GM12878 (cell line): Measurements from ENCODE around the gene GMDS. TPM values are rescaled to one million over a fixed set of nuclear protein-coding genes. Genes with fewer than 3 reads are reported as not detected.

Source experiments
- ATAC-seq: fragments of 200-7000 bp; cut with Tn5 transposase; 3 replicates; pipeline ENCODE4 v1.9.1; 2020; ENCODE audit warnings: mild to moderate bottlenecking, moderate library complexity
- BruUV-seq: library from RNA; stranded (reverse); fragments of 400-500 nt; replicated peaks from 2 replicates; lab custom pipeline; 2021; lab: Mats Ljungman, UMichigan
- CTCF ChIA-PET: fragments of 300-600 bp; sonication (Branson Sonifier 250); formaldehyde crosslinking; extraction: SDS; loops from one replicate; lab custom pipeline; 2021; ENCODE audit warnings: inconsistent platforms; lab: Yijun Ruan, JAX
- POLR2A ChIA-PET: fragments of 350-600 bp; formaldehyde crosslinking; extraction: SDS; loops from one replicate; lab custom pipeline; 2021; ENCODE audit warnings: inconsistent platforms; lab: Charles Lee
- RAD21 ChIA-PET: fragments of 300-600 bp; sonication (Branson Sonifier 250); formaldehyde crosslinking; loops from one replicate; lab custom pipeline; 2023; ENCODE audit warnings: antibody characterized with exemption; ENCODE audit not compliant: unreplicated experiment; lab: Charles Lee
- SMC1A ChIA-PET: fragments of 300-600 bp; sonication (Branson Sonifier 250); formaldehyde crosslinking; loops from one replicate; lab custom pipeline; 2023; ENCODE audit not compliant: unreplicated experiment, uncharacterized antibody; lab: Charles Lee
- DNase-seq: peaks from one replicate; pipeline ENCODE4 v3.0.0-alpha.2; 2011; ENCODE audit warnings: low read depth, low spot score
- FAIRE-seq: peaks from 3 replicates; lab custom pipeline; 2011; peaks lifted over from hg19 to GRCh38; lab: Jason Lieb, UNC
- H2AFZ ChIP-seq: 2 replicates; pipeline ENCODE4 v1.6.0; 2011; ENCODE audit warnings: low read depth, low read length, control low read depth; ENCODE audit not compliant: control insufficient read depth
- H3K27ac ChIP-seq: 2 replicates; pipeline ENCODE4 v1.5.1; 2011; ENCODE audit warnings: control low read depth; ENCODE audit not compliant: control insufficient read depth, insufficient read depth
- H3K27me3 ChIP-seq, 2 experiments: replicated peaks in 1 of 2; 2 replicates each; pipeline versions ENCODE4 v1.6.0 to v1.6.1; 2011; ENCODE audit warnings: low read length in 1 of 2; ENCODE audit not compliant: control insufficient read depth in 2 of 2, insufficient read depth in 2 of 2
- H3K36me3 ChIP-seq, 2 experiments: 2 replicates each; pipeline ENCODE4 v1.5.1; 2011; ENCODE audit warnings: low read length in 1 of 2; ENCODE audit not compliant: control insufficient read depth in 2 of 2, insufficient read depth in 2 of 2
- H3K4me1 ChIP-seq: 2 replicates; pipeline ENCODE4 v1.6.1; 2011; ENCODE audit warnings: mild to moderate bottlenecking, low read length, moderate library complexity, mixed read lengths; ENCODE audit not compliant: control insufficient read depth, insufficient read depth
- H3K4me2 ChIP-seq: 2 replicates; pipeline ENCODE4 v1.6.0; 2011; ENCODE audit warnings: control low read depth; ENCODE audit not compliant: control insufficient read depth, insufficient read depth
- H3K4me3 ChIP-seq: fragments of 200-600 bp; sonication (generic); 2 replicates; pipeline ENCODE4 v1.5.1; 2016
- H3K79me2 ChIP-seq: 2 replicates; pipeline ENCODE4 v1.6.0; 2011; ENCODE audit warnings: low read length; ENCODE audit not compliant: control insufficient read depth, insufficient read depth
- H3K9ac ChIP-seq: 2 replicates; pipeline ENCODE4 v1.8.0; 2011; ENCODE audit warnings: low read length, control low read depth, mixed read lengths; ENCODE audit not compliant: control insufficient read depth, insufficient read depth
- H3K9me3 ChIP-seq: replicated peaks from 3 replicates; pipeline ENCODE4 v1.5.1; 2011; ENCODE audit warnings: mild to moderate bottlenecking, low read length; ENCODE audit not compliant: control insufficient read depth, insufficient read depth
- H4K20me1 ChIP-seq: 2 replicates; pipeline ENCODE4 v1.6.0; 2011; ENCODE audit not compliant: control insufficient read depth, insufficient read depth
- CBFB ChIP-seq: IDR thresholded peaks from 2 replicates; pipeline ENCODE4 v1.6.1; 2016; ENCODE audit warnings: antibody characterized with exemption, low read depth
- HDAC2 ChIP-seq: fragments of 200-600 bp; sonication (generic); IDR thresholded peaks from 2 replicates; pipeline ENCODE4 v1.6.1; 2017
- IKZF2 ChIP-seq, 2 experiments: fragments of 450-650 bp; IDR thresholded peaks; 2 replicates each; pipeline ENCODE4 v1.6.1; 2017; ENCODE audit warnings: mild to moderate bottlenecking in 2 of 2, moderate library complexity in 2 of 2
- NFYB ChIP-seq: IDR thresholded peaks from 2 replicates; pipeline ENCODE4 v1.6.1; 2011; ENCODE audit warnings: low read depth, mild to moderate bottlenecking, low read length, improper control_type of control experiment, moderate library complexity; ENCODE audit not compliant: insufficient read depth
- NR2C2 ChIP-seq: IDR thresholded peaks from 2 replicates; pipeline ENCODE4 v1.6.1; 2011; ENCODE audit warnings: borderline replicate concordance, low read depth; ENCODE audit not compliant: control insufficient read depth, insufficient read length
- SMC3 ChIP-seq: IDR thresholded peaks from 2 replicates; pipeline ENCODE4 v1.6.1; 2011; ENCODE audit warnings: low read length, improper control_type of control experiment, borderline replicate concordance
- SPI1 ChIP-seq: IDR thresholded peaks from 2 replicates; pipeline ENCODE4 v1.6.1; 2011; ENCODE audit warnings: low read depth, mild to moderate bottlenecking, low read length, moderate library complexity, borderline replicate concordance; ENCODE audit not compliant: insufficient read depth
- WGBS: methylation state at CpG from one replicate; pipeline ENCODE4 v1.1.6; 2016; ENCODE audit warnings: low lambda C conversion rate; ENCODE audit not compliant: insufficient replicate concordance, insufficient coverage; ENCODE audit errors: missing lambda C conversion rate; 5-methylcytosine and 5-hydroxymethylcytosine counted together
- in situ Hi-C: fragments of 300-500 bp; cut with MboI; formaldehyde crosslinking; loops from 9 replicates; pipeline ENCODE4 v1.14.3; 2018; ENCODE audit warnings: mixed read lengths
- intact Hi-C: fragments of 100-400 bp; cut with micrococcal nuclease; formaldehyde crosslinking; loops from one replicate; pipeline ENCODE4 v1.14.2; 2022; ENCODE audit not compliant: unreplicated experiment
- polyA plus RNA-seq, 11 experiments: library from polyadenylated mRNA; depleted of rRNA in 4 of 11; unstranded in 6 of 11; stranded (reverse) in 5 of 11; fragments of >200 nt; fragmentation: Nextera tagmentation in 4 of 11; fragmentation: Illumina TruSeq in 1 of 11; extraction: Ambion mirVana in 4 of 11; extraction: Trizol in 1 of 11; gene quantifications; 1 replicate in 1 of 11; 2 replicates in 10 of 11; pipeline versions ENCODE4 v1.2.1 to v1.2.3, GENCODE V29; 2011 to 2016; ENCODE audit warnings: inconsistent platforms in 2 of 11, missing spikeins in 2 of 11, low read depth in 1 of 11
- total RNA-seq, 4 experiments: library from RNA; depleted of rRNA in 3 of 4; stranded (reverse); fragments of >200 nt in 3 of 4; fragmentation: Illumina TruSeq in 1 of 4; extraction: Trizol in 1 of 4; gene quantifications; 2 replicates each; pipeline versions ENCODE4 v1.2.1 to v1.2.3, GENCODE V29; 2013 to 2021

The GMDS gene
- total and polyA plus RNA-seq, 10 of the 15 experiments (the other 5 are each of a cell fraction or from before 2014, with no cell fraction given), result 0.61 to 53.8 (median 29.3) TPM

- ChIA-PET RAD21 (interaction anchor here (0.6 kb wide), 1 partner anchor 112 kb away, joined by 3 read pairs; no protein-coding TSS in a partner anchor), POLR2A (no interaction called here), CTCF (no interaction called here), SMC1A (interaction anchor here (0.6 to 1.2 kb wide), 2 partner anchors 9 to 36 kb away, joined by 3 to 4 read pairs; no protein-coding TSS in a partner anchor)
- DNase-seq (no peak), ATAC-seq (no peak), FAIRE-seq (no peak)
- no peaks in the 10 kb centered on the region for H3K9me3 ChIP-seq
- no TSS peak for BruUV-seq
- no peak overlapping the region for H3K4me3 ChIP-seq
- no peaks in the 10 kb centered on the region for H3K79me2 ChIP-seq
- no peak overlapping the region for H3K27ac ChIP-seq
- H3K27me3 ChIP-seq, result no peaks in the 10 kb centered on the region
- intact Hi-C loops (loop anchor here (5.0 kb wide), 1 partner anchor 186 kb away; no protein-coding TSS in a partner anchor), in situ Hi-C loops (no loop called here)
- peaks cover 18% of the 10 kb centered on the region for H3K4me1 ChIP-seq
- 95% methylated on average over 9 of the region's 9 CpGs for WGBS
- no peak overlapping the region for H3K9ac ChIP-seq
- no peak for TF ChIP-seq SPI1
- TF ChIP-seq SMC3, result no peak
- TF ChIP-seq NR2C2, result no peak
- no peak for TF ChIP-seq NFYB
- no peak for TF ChIP-seq HDAC2
- no peak overlapping the region for H3K4me2 ChIP-seq
- H2AFZ ChIP-seq, result no peak overlapping the region
- no peaks in the 10 kb centered on the region for H3K36me3 ChIP-seq
- H4K20me1 ChIP-seq, result no peaks in the 10 kb centered on the region
These were observed 447.0 kb downstream of the GMDS start for GRCh38 chr6:1798303-1798964.

- SMC1A ChIA-PET, result interaction anchor here (1.0 to 1.9 kb wide), 9 partner anchors 9 to 306 kb away, joined by 3 to 6 read pairs (median 4); no protein-coding TSS in a partner anchor
- Histone ChIP-seq H3K9ac (no peak overlapping the region), H4K20me1 (no peaks in the 10 kb centered on the region), H3K27me3 (no peaks in the 10 kb centered on the region), H3K9me3 (no peaks in the 10 kb centered on the region), H3K27ac (peak overlapping the region; percentile 50), H3K4me3 (no peak overlapping the region), H3K4me2 (peak overlapping the region; percentile 76), H3K4me1 (peaks cover 18% of the 10 kb centered on the region), H3K36me3 (no peaks in the 10 kb centered on the region), H2AFZ (no peak overlapping the region), H3K79me2 (no peaks in the 10 kb centered on the region)
- no TSS peak for BruUV-seq
- no peak for TF ChIP-seq CBFB
- TF ChIP-seq IKZF2 (IDR thresholded peaks at IDR 0.05), result peak in 1 of 2 experiments; percentile 7; a peak in 1 of 4 replicates
- DNase-seq (no peak), ATAC-seq (peak; percentile 36), FAIRE-seq (peak; percentile 80)
- 92% methylated on average over 1 of the region's 1 CpG for WGBS
- CTCF ChIA-PET, result interaction anchor here (0.8 to 1.5 kb wide), 2 partner anchors 11 to 201 kb away, joined by 4 read pairs; no protein-coding TSS in a partner anchor
- RAD21 ChIA-PET, result interaction anchor here (0.7 to 1.0 kb wide), 4 partner anchors 71 to 556 kb away, joined by 3 to 4 read pairs (median 3); no protein-coding TSS in a partner anchor
- in situ Hi-C loops, result no loop called here
- POLR2A ChIA-PET, result interaction anchor here (0.5 kb wide), 1 partner anchor 1091 kb away, joined by 7 read pairs; no protein-coding TSS in a partner anchor
- intact Hi-C loops, result loop anchor here (5.0 kb wide), 1 partner anchor 186 kb away; no protein-coding TSS in a partner anchor
These were observed 447.6 kb downstream of the GMDS start for GRCh38 chr6:1797801-1798200.
